HCT116 (cell line): ENCODE measurements around the gene LRRN2.

Experiments
- CEBPB ChIP-seq: IDR thresholded peaks from 2 replicates; pipeline ENCODE4 v1.6.1; 2012; ENCODE audit warnings: low read depth
- EZH2 ChIP-seq: fragments of 200-600 bp; sonication (generic); IDR thresholded peaks from 2 replicates; pipeline ENCODE4 v1.6.1; 2017; ENCODE audit warnings: antibody characterized with exemption, mixed run types
- MAX ChIP-seq: IDR thresholded peaks from 2 replicates; pipeline ENCODE4 v1.6.1; 2012
- POLR2A ChIP-seq: IDR thresholded peaks from 2 replicates; pipeline ENCODE4 v1.7.0; 2011; ENCODE audit warnings: borderline replicate concordance; ENCODE audit not compliant: insufficient read depth, insufficient read length; ENCODE audit errors: extremely low read depth
- POLR2AphosphoS5 ChIP-seq: IDR thresholded peaks from 2 replicates; pipeline ENCODE4 v1.6.1; 2011; ENCODE audit warnings: mild to moderate bottlenecking, low read depth, low read length, moderate library complexity
- RAD21 ChIP-seq: IDR thresholded peaks from 2 replicates; pipeline ENCODE4 v1.6.1; 2012; ENCODE audit warnings: low read depth, mild to moderate bottlenecking
- SIN3A ChIP-seq: IDR thresholded peaks from 2 replicates; pipeline ENCODE4 v1.6.1; 2012; ENCODE audit warnings: low read depth
- TCF7L2 ChIP-seq: IDR thresholded peaks from 2 replicates; pipeline ENCODE4 v1.7.0; 2011; ENCODE audit warnings: borderline replicate concordance, inconsistent platforms; ENCODE audit not compliant: insufficient read depth, insufficient read length; ENCODE audit errors: extremely low read depth
- TF ChIP-seq, protein P1 (sequence below), 3 experiments: fragments of 200-600 bp in 1 of 3; sonication (generic) in 1 of 3; IDR thresholded peaks in 2 of 3; conservative IDR thresholded peaks in 1 of 3; 2 replicates each; pipeline ENCODE4 v1.5.1; 2012 to 2017; ENCODE audit warnings: low read depth in 2 of 3, low read length in 2 of 3, antibody characterized with exemption in 1 of 3, borderline replicate concordance in 1 of 3, control low read depth in 1 of 3, mild to moderate bottlenecking in 1 of 3, mixed read lengths in 1 of 3, mixed run types in 1 of 3, moderate library complexity in 1 of 3; ENCODE audit not compliant: insufficient read depth in 1 of 3

GRCh38 chr1:204599596-204599995 lies 85.9 kb downstream of the LRRN2 start:
- TF ChIP-seq, protein P1, sequence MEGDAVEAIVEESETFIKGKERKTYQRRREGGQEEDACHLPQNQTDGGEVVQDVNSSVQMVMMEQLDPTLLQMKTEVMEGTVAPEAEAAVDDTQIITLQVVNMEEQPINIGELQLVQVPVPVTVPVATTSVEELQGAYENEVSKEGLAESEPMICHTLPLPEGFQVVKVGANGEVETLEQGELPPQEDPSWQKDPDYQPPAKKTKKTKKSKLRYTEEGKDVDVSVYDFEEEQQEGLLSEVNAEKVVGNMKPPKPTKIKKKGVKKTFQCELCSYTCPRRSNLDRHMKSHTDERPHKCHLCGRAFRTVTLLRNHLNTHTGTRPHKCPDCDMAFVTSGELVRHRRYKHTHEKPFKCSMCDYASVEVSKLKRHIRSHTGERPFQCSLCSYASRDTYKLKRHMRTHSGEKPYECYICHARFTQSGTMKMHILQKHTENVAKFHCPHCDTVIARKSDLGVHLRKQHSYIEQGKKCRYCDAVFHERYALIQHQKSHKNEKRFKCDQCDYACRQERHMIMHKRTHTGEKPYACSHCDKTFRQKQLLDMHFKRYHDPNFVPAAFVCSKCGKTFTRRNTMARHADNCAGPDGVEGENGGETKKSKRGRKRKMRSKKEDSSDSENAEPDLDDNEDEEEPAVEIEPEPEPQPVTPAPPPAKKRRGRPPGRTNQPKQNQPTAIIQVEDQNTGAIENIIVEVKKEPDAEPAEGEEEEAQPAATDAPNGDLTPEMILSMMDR (IDR thresholded peaks at IDR 0.05 in 2 of 3, conservative IDR thresholded peaks at IDR 0.05 in 1 of 3; ENCODE audit: borderline replicate concordance in 1 of 3, insufficient read depth in 1 of 3, low read depth in 2 of 3, low read length in 2 of 3): no peak
- no peak for TF ChIP-seq EZH2
- TF ChIP-seq SIN3A: no peak
- no peak for TF ChIP-seq POLR2AphosphoS5
- no peak for TF ChIP-seq CEBPB
- TF ChIP-seq POLR2A: no peak
- TF ChIP-seq RAD21: no peak
- no peak for TF ChIP-seq TCF7L2
- TF ChIP-seq MAX: no peak
